VCaP (cell line): ENCODE measurements around the gene RNLS.

Source experiments
- H3K27ac ChIP-seq: fragments of 450-650 bp; 2 replicates; pipeline ENCODE4 v1.5.1; 2017
- TF ChIP-seq, protein P1 (sequence below): fragments of 450-650 bp; conservative IDR thresholded peaks from 2 replicates; pipeline ENCODE4 v1.5.1; 2017; ENCODE audit warnings: mild to moderate bottlenecking, moderate library complexity

Gene RNLS

DNA sequence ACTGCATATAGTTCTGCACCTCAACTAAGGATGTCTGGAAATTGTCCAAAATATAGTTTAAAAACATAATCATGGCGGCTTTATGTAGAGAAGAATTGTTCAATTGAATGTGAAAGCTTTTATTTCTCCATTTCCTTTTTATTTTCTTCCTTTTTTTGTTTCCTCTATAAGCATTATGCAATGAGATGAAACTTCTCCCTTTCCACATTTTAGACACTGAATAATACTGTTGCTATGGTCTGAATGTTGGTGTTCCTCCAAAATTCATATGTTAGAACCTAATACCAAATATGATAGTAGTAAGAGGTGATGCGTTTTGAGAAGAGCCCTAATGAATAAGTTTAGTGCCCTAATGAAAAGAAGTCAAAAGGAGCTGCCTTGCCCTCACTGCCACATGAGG lies 175.0 kb downstream of the RNLS start:
- TF ChIP-seq, protein P1, sequence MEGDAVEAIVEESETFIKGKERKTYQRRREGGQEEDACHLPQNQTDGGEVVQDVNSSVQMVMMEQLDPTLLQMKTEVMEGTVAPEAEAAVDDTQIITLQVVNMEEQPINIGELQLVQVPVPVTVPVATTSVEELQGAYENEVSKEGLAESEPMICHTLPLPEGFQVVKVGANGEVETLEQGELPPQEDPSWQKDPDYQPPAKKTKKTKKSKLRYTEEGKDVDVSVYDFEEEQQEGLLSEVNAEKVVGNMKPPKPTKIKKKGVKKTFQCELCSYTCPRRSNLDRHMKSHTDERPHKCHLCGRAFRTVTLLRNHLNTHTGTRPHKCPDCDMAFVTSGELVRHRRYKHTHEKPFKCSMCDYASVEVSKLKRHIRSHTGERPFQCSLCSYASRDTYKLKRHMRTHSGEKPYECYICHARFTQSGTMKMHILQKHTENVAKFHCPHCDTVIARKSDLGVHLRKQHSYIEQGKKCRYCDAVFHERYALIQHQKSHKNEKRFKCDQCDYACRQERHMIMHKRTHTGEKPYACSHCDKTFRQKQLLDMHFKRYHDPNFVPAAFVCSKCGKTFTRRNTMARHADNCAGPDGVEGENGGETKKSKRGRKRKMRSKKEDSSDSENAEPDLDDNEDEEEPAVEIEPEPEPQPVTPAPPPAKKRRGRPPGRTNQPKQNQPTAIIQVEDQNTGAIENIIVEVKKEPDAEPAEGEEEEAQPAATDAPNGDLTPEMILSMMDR: no peak
- H3K27ac ChIP-seq: no peak overlapping the region

DNA sequence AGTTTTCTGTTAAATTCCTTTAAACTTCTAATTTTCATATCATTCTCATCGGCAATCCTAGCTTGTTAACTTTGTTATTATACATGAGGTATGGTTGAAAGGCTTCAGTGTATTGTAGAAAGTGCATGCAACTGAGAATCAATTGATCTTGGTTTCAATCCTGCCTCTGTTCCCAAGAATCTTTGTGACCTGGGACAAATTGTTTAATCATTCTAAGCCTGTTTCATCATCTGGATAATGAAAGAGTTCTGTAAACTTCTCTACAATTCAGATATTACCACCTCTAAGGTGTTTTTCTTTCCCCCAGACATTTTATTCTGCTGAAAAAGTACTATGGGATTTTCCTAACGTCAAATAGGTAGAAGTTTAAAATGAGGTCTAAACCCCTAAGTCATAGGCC lies 179.0 kb downstream of the RNLS start:
- no peak overlapping the region for H3K27ac ChIP-seq
- TF ChIP-seq, protein P1: no peak

DNA sequence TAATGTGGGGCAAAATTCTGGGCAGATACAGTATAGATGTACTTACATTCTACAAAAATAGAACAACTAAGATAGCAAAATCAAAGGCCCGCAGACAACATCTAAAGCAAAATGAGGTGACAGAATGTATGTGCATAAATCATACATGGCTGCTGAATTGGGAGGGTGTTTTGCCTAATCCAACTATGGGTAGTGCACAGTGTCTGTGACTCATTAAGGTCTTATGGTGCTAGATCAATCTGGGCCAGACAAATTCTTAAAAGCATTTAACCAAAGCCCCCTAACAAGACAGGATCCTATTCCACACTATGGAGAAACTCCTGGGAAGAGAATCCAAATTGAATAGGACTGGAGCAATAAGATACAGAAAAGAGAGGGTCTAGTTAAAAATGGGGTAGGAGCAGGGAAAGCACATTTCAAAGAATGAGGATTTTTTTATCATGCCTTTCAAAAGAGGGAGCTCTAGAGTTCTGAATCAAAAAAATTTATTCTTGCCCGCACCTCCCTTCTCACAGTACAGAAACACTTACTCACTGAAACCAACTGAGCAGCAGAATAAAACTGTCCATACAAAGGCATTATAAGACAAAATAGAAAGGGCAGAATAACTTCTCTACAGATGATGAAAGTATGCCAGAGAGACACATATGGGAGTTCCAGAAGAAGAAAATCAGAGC lies 181.3 kb downstream of the RNLS start:
- H3K27ac ChIP-seq: no peak overlapping the region
- TF ChIP-seq, protein P1: peak; percentile 68

DNA sequence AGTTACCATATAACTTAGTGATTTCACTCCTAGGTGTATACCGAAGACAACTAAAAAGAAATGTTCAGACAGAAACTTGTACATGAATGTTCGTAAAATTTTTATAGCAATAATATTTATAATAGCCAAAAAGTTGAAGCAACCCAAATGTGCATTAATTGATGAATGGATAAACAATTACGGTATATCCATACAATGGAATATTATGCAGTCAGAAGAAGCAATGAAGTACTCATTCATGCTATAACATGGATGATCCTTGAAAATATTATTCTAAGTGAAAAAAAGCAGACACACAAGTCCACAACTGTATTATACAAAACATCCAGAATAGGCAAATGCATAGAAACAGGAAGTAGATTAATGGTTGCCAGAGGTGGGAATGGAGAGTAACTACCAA lies 183.9 kb downstream of the RNLS start:
- TF ChIP-seq, protein P1: no peak
- H3K27ac ChIP-seq: no peak overlapping the region

DNA sequence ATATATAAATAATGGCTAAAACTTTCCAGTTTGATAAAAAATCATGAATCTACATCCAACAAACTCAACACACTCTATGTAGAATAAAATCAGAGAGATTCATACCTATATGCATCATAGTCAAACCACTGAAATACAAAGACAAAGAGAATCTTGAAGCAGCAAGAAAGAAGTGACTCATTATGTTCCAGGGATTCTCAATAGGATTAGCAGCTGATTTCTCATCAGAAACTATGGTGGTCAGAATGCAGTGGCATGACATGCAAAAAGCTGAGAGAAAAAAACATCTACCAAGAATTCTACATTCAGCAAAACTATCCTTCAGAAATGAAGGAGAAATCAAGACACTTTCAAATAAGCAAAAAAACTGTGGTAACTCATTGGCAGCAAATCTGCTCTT lies 187.4 kb downstream of the RNLS start:
- TF ChIP-seq, protein P1: no peak
- no peak overlapping the region for H3K27ac ChIP-seq

DNA sequence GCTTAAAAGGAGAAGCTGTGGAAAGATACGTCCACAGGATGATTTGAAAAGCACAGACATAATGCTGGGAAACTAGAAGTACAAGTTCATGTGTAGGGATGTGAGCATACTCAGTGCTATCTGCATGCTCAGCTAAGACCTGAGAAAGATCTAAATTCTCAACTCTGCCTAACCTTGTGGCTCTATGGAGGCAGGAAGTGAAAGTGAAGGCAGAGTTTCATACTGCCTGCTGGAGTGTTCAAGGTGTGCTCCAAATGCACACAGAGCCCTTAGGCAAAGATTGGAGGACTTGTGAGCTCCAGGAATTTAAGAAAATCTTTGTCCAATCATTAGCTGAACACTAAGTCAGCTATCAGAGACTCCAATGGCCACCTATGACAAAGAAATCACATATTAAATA lies 190.9 kb downstream of the RNLS start:
- no peak overlapping the region for H3K27ac ChIP-seq
- TF ChIP-seq, protein P1: no peak

DNA sequence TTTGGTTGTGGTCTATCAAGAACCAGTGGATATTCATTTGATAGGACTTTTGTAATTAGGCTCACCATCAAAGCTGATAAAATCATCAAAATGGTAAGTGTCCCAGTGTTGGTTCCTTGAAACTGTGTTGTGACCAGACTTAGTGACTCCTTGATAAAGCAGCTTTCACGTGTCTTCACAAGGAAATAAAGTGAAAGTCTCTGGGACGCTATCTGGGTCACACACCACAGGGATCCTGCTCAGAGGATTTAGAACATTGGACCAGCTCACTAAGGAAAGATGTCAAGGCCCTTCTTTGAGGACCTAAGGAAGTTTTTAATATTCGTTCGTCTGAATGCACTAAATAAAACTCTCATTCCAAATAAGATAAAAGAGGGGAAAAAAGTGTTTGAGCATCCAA lies 193.1 kb downstream of the RNLS start:
- peak overlapping the region; percentile 88; the same call in 1 of the 2 replicates for H3K27ac ChIP-seq
- TF ChIP-seq, protein P1: no peak
